ENCODE data around the gene EEF2K.

- TF ChIP-seq, protein P1, sequence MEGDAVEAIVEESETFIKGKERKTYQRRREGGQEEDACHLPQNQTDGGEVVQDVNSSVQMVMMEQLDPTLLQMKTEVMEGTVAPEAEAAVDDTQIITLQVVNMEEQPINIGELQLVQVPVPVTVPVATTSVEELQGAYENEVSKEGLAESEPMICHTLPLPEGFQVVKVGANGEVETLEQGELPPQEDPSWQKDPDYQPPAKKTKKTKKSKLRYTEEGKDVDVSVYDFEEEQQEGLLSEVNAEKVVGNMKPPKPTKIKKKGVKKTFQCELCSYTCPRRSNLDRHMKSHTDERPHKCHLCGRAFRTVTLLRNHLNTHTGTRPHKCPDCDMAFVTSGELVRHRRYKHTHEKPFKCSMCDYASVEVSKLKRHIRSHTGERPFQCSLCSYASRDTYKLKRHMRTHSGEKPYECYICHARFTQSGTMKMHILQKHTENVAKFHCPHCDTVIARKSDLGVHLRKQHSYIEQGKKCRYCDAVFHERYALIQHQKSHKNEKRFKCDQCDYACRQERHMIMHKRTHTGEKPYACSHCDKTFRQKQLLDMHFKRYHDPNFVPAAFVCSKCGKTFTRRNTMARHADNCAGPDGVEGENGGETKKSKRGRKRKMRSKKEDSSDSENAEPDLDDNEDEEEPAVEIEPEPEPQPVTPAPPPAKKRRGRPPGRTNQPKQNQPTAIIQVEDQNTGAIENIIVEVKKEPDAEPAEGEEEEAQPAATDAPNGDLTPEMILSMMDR (IDR thresholded peaks at IDR 0.05), result no peak
- no peak for TF ChIP-seq ZFX (IDR thresholded peaks at IDR 0.05; ENCODE audit: borderline replicate concordance)
Observed at GRCh38 chr16:22191532-22192260, 14.4 kb upstream of the EEF2K start.
